HepG2 (cell line): ENCODE measurements around the gene TNXB. TPM values are rescaled to one million over a fixed set of nuclear protein-coding genes. Genes with fewer than 3 reads are reported as not detected.
"Not testable (repeated sequence)": the region's sequence is repeated elsewhere in the genome, so short reads cannot be mapped to it uniquely, and the experiment has no call there.

ENCODE experiments used
- ATAC-seq: fragments of 200-7000 bp; cut with Tn5 transposase; 3 replicates; pipeline ENCODE4 v1.9.1; 2020; ENCODE audit warnings: mild to moderate bottlenecking, moderate library complexity
- BruUV-seq: library from RNA; stranded (reverse); fragments of 400-500 nt; replicated peaks from 2 replicates; lab custom pipeline; 2021; lab: Mats Ljungman, UMichigan
- CTCF ChIA-PET: fragments of 300-600 bp; formaldehyde crosslinking; extraction: SDS; loops from one replicate; lab custom pipeline; 2021; ENCODE audit warnings: low total read pairs, inconsistent platforms, low intra/inter-chr PET ratio; lab: Yijun Ruan, JAX
- POLR2A ChIA-PET: fragments of 350-600 bp; sonication (Branson Sonifier 250); formaldehyde crosslinking; loops from one replicate; lab custom pipeline; 2020; ENCODE audit warnings: antibody characterized with exemption, inconsistent platforms; lab: Yijun Ruan, JAX
- DNase-seq: peaks from one replicate; pipeline ENCODE4 v3.0.0-alpha.2; 2015; ENCODE audit warnings: low spot score
- FAIRE-seq: peaks from 3 replicates; lab custom pipeline; 2011; peaks lifted over from hg19 to GRCh38; lab: Jason Lieb, UNC
- H2AFZ ChIP-seq: one replicate; pipeline ENCODE4 v1.6.1; 2011; ENCODE audit warnings: low read length, inconsistent platforms
- H3K27ac ChIP-seq: fragments of 300-600 bp; 3 replicates; pipeline ENCODE4 v1.8.0; 2011; ENCODE audit warnings: mixed run types, mild to moderate bottlenecking, mixed read lengths, low read length, inconsistent platforms; ENCODE audit not compliant: insufficient read depth; ENCODE audit errors: extremely low read length
- H3K27me3 ChIP-seq, 2 experiments: fragments of 200-600 bp in 1 of 2; 2 replicates in 1 of 2; 3 replicates in 1 of 2; pipeline versions ENCODE4 v1.6.0 to v1.8.0; 2011; ENCODE audit warnings: low read length in 2 of 2, mild to moderate bottlenecking in 2 of 2, moderate library complexity in 2 of 2, inconsistent platforms in 1 of 2; ENCODE audit not compliant: insufficient read depth in 2 of 2, control insufficient read depth in 1 of 2
- H3K36me3 ChIP-seq, 2 experiments: fragments of 200-600 bp in 1 of 2; replicated peaks in 1 of 2; 2 replicates in 1 of 2; 3 replicates in 1 of 2; pipeline versions ENCODE4 v1.5.1 to v1.8.0; 2011; ENCODE audit warnings: low read length in 2 of 2, inconsistent platforms in 1 of 2; ENCODE audit not compliant: insufficient read depth in 2 of 2, control insufficient read depth in 1 of 2
- H3K4me1 ChIP-seq: 2 replicates; pipeline ENCODE4 v1.5.1; 2012; ENCODE audit warnings: low read length, inconsistent platforms; ENCODE audit not compliant: insufficient read depth
- H3K4me2 ChIP-seq: 2 replicates; pipeline ENCODE4 v1.6.0; 2011; ENCODE audit warnings: low read depth, low read length, inconsistent platforms
- H3K4me3 ChIP-seq, 3 experiments: fragments of 200-600 bp in 1 of 3; sonication (generic), shearing (Covaris generic) in 1 of 3; replicated peaks in 1 of 3; 2 replicates each; pipeline ENCODE4 v1.5.1; 2011 to 2016; ENCODE audit warnings: low read length in 3 of 3, inconsistent platforms in 2 of 3, low read depth in 2 of 3, mild to moderate bottlenecking in 2 of 3, control low read depth in 1 of 3, mixed read lengths in 1 of 3; ENCODE audit not compliant: insufficient read depth in 1 of 3
- H3K79me2 ChIP-seq: one replicate; pipeline ENCODE4 v1.6.1; 2011; ENCODE audit warnings: low read length, inconsistent platforms; ENCODE audit not compliant: insufficient read depth
- H3K9ac ChIP-seq: 2 replicates; pipeline ENCODE4 v1.6.0; 2011; ENCODE audit warnings: mild to moderate bottlenecking, low read depth, low read length, inconsistent platforms; ENCODE audit not compliant: insufficient read depth
- H3K9me3 ChIP-seq: 2 replicates; pipeline ENCODE4 v1.5.1; 2012; ENCODE audit warnings: mild to moderate bottlenecking, low read length
- H4K20me1 ChIP-seq: 2 replicates; pipeline ENCODE4 v1.6.0; 2011; ENCODE audit warnings: inconsistent platforms, mild to moderate bottlenecking, low read length, moderate library complexity; ENCODE audit not compliant: insufficient read depth
- MYC ChIP-seq: sonication (generic); formaldehyde crosslinking; IDR thresholded peaks from 2 replicates; pipeline ENCODE4 v1.9.0; 2021; ENCODE audit warnings: missing genetic modification reagents, borderline replicate concordance
- POLR2G ChIP-seq: fragments of 200-400 bp; formaldehyde crosslinking; IDR thresholded peaks from 2 replicates; pipeline ENCODE4 v1.6.1; 2018; ENCODE audit warnings: mild to moderate bottlenecking, low read depth, low read length, moderate library complexity
- ZNF687 ChIP-seq: sonication (generic); formaldehyde crosslinking; IDR thresholded peaks from 2 replicates; pipeline ENCODE4 v1.5.1; 2020; ENCODE audit warnings: mild to moderate bottlenecking, missing genetic modification reagents, moderate library complexity
- WGBS: methylation state at CpG from one replicate; pipeline ENCODE4 v1.1.6; 2017; ENCODE audit warnings: low lambda C conversion rate; 5-methylcytosine and 5-hydroxymethylcytosine counted together
- in situ Hi-C: cut with HindIII; loops from 2 replicates; pipeline ENCODE4 v1.10.0; 2017; ENCODE audit warnings: low pct_unique_long_range_greater_than_20kb; ENCODE audit not compliant: extremely low pct_ligation_motif_present
- intact Hi-C: fragments of 100-400 bp; cut with micrococcal nuclease; formaldehyde crosslinking; loops from one replicate; pipeline ENCODE4 v1.10.0; 2022; ENCODE audit not compliant: unreplicated experiment
- polyA plus RNA-seq, 8 experiments: library from polyadenylated mRNA; depleted of rRNA in 3 of 8; stranded (reverse) in 7 of 8; unstranded in 1 of 8; fragments of >200 nt; fragmentation: Illumina TruSeq in 4 of 8; extraction: Trizol in 4 of 8; gene quantifications; 2 replicates each; pipeline versions ENCODE4 v1.2.1 to v1.2.3, GENCODE V29; 2011 to 2016; ENCODE audit warnings: low read depth in 4 of 8, missing spikeins in 1 of 8, mixed read lengths in 1 of 8; ENCODE audit not compliant: insufficient read depth in 1 of 8
- total RNA-seq, 5 experiments: library from RNA; depleted of rRNA; stranded (reverse); fragments of >200 nt; fragmentation: Illumina TruSeq; extraction: Trizol; gene quantifications; 2 replicates each; pipeline ENCODE4 v1.2.3, GENCODE V29; 2016; ENCODE audit warnings: low read depth in 1 of 5

Gene TNXB
- total and polyA plus RNA-seq, 2 of the 13 experiments (the other 11 are each of a cell fraction or from before 2014, with no cell fraction given) = 1.6 to 2.7 TPM

- 86% methylated on average over 7 of the region's 43 CpGs for WGBS
- H3K4me3 ChIP-seq, H3K79me2 ChIP-seq, H3K4me2 ChIP-seq, intact Hi-C loops, H3K27ac ChIP-seq, H2AFZ ChIP-seq, H3K9me3 ChIP-seq, H3K9ac ChIP-seq, DNase-seq, ATAC-seq, H3K27me3 ChIP-seq, FAIRE-seq, BruUV-seq, H4K20me1 ChIP-seq, POLR2A ChIA-PET, H3K36me3 ChIP-seq, in situ Hi-C loops, CTCF ChIA-PET: not testable (repeated sequence)
- peaks cover 41% of the 10 kb centered on the region for H3K4me1 ChIP-seq
These were observed 68.7 kb downstream of the TNXB start for GRCh38 chr6:32040299-32041049.

GRCh38 chr6:32039321-32040274 lies 69.5 kb downstream of the TNXB start:
- H2AFZ ChIP-seq, H3K4me3 ChIP-seq, H3K27me3 ChIP-seq, H3K9ac ChIP-seq, H3K9me3 ChIP-seq, DNase-seq, H3K79me2 ChIP-seq, in situ Hi-C loops, H4K20me1 ChIP-seq, H3K36me3 ChIP-seq, POLR2A ChIA-PET, BruUV-seq, intact Hi-C loops, CTCF ChIA-PET, H3K27ac ChIP-seq: not testable (repeated sequence)
- 42% methylated on average over 8 of the region's 24 CpGs for WGBS
- FAIRE-seq (peak; percentile 84), ATAC-seq (peak; percentile 23)
- H3K4me2 ChIP-seq = peak overlapping the region; percentile 45
- TF ChIP-seq MYC (CRISPR knock-in tag) (peak; percentile 62), POLR2G (0 out of 2 replicates have a peak, but pooled peaks have one; percentile 4), ZNF687 (CRISPR knock-in tag) (peak; percentile 45)
- peaks cover 41% of the 10 kb centered on the region for H3K4me1 ChIP-seq
